Stromal cell of bone marrow (primary cell): ENCODE results near the gene REEP1.
A peak's percentile ranks its signal among the peaks of the same experiment; 100 is the strongest.

Source experiments
- DNase-seq: peaks from one replicate; pipeline ENCODE4 v3.0.0-alpha.2; 2012; ENCODE audit warnings: low read depth

REEP1 gene

GRCh38 chr2:86195808-86196387 is 141.5 kb downstream of the REEP1 start:
- DNase-seq: no peak

GRCh38 chr2:86195055-86195807 is 142.2 kb downstream of the REEP1 start, which contains the start of gene IMMT:
TSS of gene IMMT (minus strand) at chr2:86195462. CDS start at chr2:86195382, 80 bp downstream.
- DNase-seq: peak; percentile 94

- DNase-seq: no peak
These were observed 142.7 kb downstream of the REEP1 start for GRCh38 chr2:86194751-86195054.

- DNase-seq: no peak
These were observed 143.4 kb downstream of the REEP1 start for GRCh38 chr2:86193901-86194567.

GRCh38 chr2:86189782-86190416 is 147.5 kb downstream of the REEP1 start:
- no peak for DNase-seq

GRCh38 chr2:86186431-86186830 is 151.0 kb downstream of the REEP1 start:
- no peak for DNase-seq

- no peak for DNase-seq
These were observed 151.8 kb downstream of the REEP1 start for GRCh38 chr2:86185517-86186212.

- DNase-seq: no peak
These were observed 160.8 kb downstream of the REEP1 start for GRCh38 chr2:86176597-86176996.

- no peak for DNase-seq
These were observed 161.6 kb downstream of the REEP1 start for GRCh38 chr2:86175828-86176227.

- DNase-seq: no peak
These were observed 163.0 kb downstream of the REEP1 start for GRCh38 chr2:86174445-86174844.

- no peak for DNase-seq
These were observed 164.8 kb downstream of the REEP1 start for GRCh38 chr2:86172610-86173009.

GRCh38 chr2:86171295-86171694 is 166.1 kb downstream of the REEP1 start:
- no peak for DNase-seq

GRCh38 chr2:86170449-86170848 is 167.0 kb downstream of the REEP1 start:
- no peak for DNase-seq
